HG02981 (cell line): ENCODE data around the gene RUBCN.
A peak's percentile ranks its signal among the peaks of the same experiment; 100 is the strongest.

Source experiments
- ATAC-seq: cut with Tn5 transposase; IDR thresholded peaks from one replicate; pipeline ENCODE4 v1.9.1; 2021; ENCODE audit warnings: mild to moderate bottlenecking, moderate library complexity; ENCODE audit not compliant: unreplicated experiment

The RUBCN gene

GRCh38 chr3:197736491-197737318 lies at the start of gene RUBCN:
RUBCN (minus strand) TSS chr3:197736904; CDS start chr3:197736719, 185 bp downstream.
- peak; percentile 76 for ATAC-seq

- no peak for ATAC-seq
Observed at GRCh38 chr3:197784019-197784585, 47.4 kb upstream of the RUBCN start.

- no peak for ATAC-seq
Observed at GRCh38 chr3:197782230-197782629, 45.5 kb upstream of the RUBCN start.

- no peak for ATAC-seq
Observed at GRCh38 chr3:197775317-197775716, 38.6 kb upstream of the RUBCN start.

- ATAC-seq, result no peak
Observed at GRCh38 chr3:197761784-197762183, 25.1 kb upstream of the RUBCN start.

- no peak for ATAC-seq
Observed at GRCh38 chr3:197758512-197758911, 21.8 kb upstream of the RUBCN start.

GRCh38 chr3:197756704-197757103 lies 20.0 kb upstream of the RUBCN start:
- ATAC-seq, result no peak

- no peak for ATAC-seq
Observed at GRCh38 chr3:197753263-197753662, 16.6 kb upstream of the RUBCN start.

- no peak for ATAC-seq
Observed at GRCh38 chr3:197752107-197752506, 15.4 kb upstream of the RUBCN start.

GRCh38 chr3:197750858-197751737 lies 14.4 kb upstream of the RUBCN start:
- no peak for ATAC-seq

- peak; percentile 39 for ATAC-seq
Observed at GRCh38 chr3:197750396-197750831, 13.7 kb upstream of the RUBCN start.

GRCh38 chr3:197749601-197750395 lies 13.1 kb upstream of the RUBCN start, which contains the start of gene FYTTD1:
FYTTD1 (plus strand) TSS chr3:197749883; CDS start chr3:197749972, 89 bp downstream.
- peak; percentile 71 for ATAC-seq

- ATAC-seq, result peak; percentile 28
Observed at GRCh38 chr3:197749315-197749600, 12.6 kb upstream of the RUBCN start.

- no peak for ATAC-seq
Observed at GRCh38 chr3:197748597-197749314, 12.1 kb upstream of the RUBCN start.

- ATAC-seq, result no peak
Observed at GRCh38 chr3:197746801-197747237, 10.1 kb upstream of the RUBCN start.

- ATAC-seq, result no peak
Observed at GRCh38 chr3:197746209-197746608, 9.5 kb upstream of the RUBCN start.

GRCh38 chr3:197742787-197743186 lies 6.1 kb upstream of the RUBCN start:
- no peak for ATAC-seq

GRCh38 chr3:197737749-197738462 lies 1.2 kb upstream of the RUBCN start:
- no peak for ATAC-seq

- ATAC-seq, result no peak
Observed at GRCh38 chr3:197737319-197737649, 580 bp upstream of the RUBCN start.
